Activated CD4-positive, alpha-beta T cell treated with anti-CD3 and anti-CD28 coated beads, Interleukin-2, amount 50 U/mL, for 16 hours (primary cell): ENCODE data around the gene ZBTB20.
"Not testable (repeated sequence)": the region's sequence is repeated elsewhere in the genome, so short reads cannot be mapped to it uniquely, and the experiment has no call there.

ENCODE experiments used
- DNase-seq: peaks from one replicate; pipeline ENCODE4 v3.0.0-alpha.2; 2020

ZBTB20 gene

GRCh38 chr3:115146418-115147328, at the start of gene ZBTB20:
ZBTB20 (minus strand) TSS chr3:115147288.
- peak; percentile 55 for DNase-seq

DNA sequence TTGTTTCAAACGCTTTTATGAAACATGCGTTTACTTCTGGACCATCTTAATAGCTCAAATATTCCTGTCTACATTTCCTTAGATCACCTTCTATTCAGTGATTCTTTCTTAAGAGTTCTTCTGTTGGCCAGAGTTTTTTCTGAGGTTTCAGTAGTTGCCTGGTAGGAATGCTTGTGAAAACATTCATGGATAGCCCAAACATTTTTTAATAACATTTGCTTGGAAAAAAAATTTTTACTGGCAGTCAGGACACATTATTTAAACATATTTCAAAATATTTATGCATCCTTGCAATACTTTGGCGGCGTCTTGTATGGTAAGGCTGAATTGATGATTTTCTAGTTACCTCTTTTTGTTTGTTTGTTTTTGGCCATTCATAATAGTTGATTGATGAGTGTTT, 47.4 kb upstream of the ZBTB20 start:
- DNase-seq: no peak

GRCh38 chr3:115190747-115191146, 43.7 kb upstream of the ZBTB20 start:
- no peak for DNase-seq

DNA sequence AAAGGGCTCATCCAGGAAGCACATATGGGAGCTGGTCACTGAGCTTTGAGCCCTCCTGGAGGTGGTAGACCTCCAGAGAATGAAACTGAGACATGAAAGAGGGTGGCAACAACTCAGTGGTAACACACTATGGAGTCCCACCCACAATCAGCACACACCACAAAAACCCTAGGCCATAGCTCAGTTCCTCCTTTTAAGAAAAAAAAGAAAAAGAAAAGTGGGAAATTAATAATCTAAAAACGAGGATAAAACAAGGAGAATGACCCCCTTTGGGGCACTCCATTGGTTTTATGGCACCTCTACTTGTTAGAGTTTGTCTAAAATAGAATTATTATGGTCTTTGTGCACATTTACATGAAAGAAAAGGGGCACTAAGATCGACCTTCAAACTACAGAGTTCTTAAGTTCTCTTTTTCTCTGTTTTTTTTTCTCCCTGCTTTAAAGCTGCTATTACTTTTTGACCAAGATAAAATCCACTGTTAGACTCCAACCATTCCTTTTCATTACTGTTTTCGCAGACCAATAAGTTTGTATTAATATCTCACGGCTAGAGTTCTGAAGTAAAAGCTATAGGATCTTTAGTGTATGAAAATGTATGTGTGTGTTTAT, 40.2 kb upstream of the ZBTB20 start:
- DNase-seq: no peak

DNA sequence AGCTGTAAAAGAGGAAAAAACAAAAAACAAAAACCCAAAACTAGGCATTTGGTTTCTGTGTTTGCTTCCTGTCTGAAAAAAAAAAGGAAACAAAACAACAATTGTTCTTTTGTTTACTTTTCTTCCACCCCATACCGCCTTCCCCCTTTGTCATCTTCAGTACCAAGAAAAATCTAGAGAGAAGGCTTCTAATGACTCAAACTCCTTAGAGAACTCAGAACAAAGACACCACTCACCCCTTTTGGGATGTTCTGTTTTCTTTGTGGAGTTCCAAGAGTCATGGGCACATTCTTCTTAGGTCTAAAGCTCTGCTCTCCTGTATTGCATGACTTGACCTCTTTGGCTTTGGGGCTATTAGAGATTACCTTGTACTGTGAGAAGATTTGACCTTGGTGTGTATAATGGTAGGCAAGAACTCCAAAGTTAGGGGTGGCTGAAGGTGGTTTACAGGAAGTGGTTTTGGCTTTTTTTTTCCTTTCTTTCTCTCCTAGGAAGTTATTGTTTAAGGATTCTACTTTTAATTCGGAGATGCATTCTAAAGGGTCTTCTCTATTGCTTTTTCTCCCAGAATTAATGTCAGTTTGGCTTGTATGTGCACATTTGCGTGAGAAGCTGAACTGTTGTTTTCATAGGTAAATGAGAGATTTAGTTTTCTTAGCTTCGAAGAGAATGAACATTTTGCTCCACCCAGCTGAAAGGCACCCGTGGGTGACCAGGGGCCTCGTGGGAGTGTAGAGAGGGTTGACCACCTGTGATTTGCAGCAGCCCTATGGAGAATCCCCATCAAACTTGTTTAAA, 39.5 kb upstream of the ZBTB20 start:
- DNase-seq: no peak

GRCh38 chr3:115184859-115185572, 37.9 kb upstream of the ZBTB20 start:
- not testable (repeated sequence) for DNase-seq

DNA sequence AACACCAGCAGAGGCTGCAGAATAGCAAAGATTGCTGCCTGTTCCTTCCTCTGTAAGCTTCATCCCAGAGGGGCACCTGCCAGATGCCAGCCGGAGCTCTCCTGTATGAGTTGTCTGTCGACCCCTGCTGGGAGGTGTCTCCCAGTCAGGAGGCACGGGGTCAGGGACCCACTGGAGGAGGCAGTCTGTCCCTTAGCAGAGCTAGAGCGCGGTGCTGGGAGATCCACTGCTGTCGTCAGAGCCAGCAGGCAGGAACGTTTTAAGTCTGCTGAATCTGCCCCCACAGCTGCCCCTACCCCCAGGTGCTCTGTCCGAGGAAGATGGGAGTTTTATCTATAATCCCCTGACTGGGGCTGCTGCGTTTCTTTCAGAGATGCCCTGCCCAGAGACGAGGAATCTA, 31.8 kb upstream of the ZBTB20 start:
- not testable (repeated sequence) for DNase-seq

DNA sequence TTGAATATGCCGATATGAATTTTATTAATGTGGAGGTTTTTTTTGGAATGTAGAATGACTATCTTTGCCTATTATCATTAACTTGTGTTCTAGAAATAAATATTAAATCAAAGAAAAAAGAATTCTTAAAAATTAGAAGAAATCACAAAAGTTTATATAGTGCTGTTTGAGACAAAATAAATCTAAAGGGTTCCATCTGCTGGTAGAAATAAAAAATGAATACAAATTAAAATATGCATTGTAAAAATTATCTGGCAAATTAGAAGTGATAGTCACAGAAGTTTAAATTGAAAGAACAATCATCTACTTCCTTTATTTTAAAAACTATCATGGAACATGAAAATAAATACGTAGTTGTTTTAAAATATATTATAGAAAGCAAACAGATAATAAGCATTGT, 22.7 kb upstream of the ZBTB20 start:
- no peak for DNase-seq

DNA sequence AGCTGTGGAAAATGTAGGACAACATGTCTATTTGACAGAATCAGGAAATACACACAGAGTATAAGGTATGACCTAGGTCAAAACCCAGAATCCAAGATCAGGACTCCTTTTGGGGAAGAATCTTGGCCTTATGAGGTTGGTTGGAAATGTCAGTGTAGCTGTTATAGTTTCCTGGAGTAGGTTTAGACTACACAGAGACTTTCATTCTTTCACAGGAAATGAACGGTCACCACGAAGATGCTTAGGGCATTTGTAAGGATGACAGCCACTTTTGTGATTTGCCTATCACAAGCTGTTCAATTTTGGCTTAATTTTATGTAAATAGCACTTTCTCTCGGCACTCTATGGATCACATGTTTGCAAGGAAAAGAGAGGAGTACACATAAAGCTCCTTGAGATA, 18.6 kb upstream of the ZBTB20 start:
- no peak for DNase-seq

GRCh38 chr3:115165266-115165665, 18.2 kb upstream of the ZBTB20 start:
- DNase-seq: peak; percentile 5

DNA sequence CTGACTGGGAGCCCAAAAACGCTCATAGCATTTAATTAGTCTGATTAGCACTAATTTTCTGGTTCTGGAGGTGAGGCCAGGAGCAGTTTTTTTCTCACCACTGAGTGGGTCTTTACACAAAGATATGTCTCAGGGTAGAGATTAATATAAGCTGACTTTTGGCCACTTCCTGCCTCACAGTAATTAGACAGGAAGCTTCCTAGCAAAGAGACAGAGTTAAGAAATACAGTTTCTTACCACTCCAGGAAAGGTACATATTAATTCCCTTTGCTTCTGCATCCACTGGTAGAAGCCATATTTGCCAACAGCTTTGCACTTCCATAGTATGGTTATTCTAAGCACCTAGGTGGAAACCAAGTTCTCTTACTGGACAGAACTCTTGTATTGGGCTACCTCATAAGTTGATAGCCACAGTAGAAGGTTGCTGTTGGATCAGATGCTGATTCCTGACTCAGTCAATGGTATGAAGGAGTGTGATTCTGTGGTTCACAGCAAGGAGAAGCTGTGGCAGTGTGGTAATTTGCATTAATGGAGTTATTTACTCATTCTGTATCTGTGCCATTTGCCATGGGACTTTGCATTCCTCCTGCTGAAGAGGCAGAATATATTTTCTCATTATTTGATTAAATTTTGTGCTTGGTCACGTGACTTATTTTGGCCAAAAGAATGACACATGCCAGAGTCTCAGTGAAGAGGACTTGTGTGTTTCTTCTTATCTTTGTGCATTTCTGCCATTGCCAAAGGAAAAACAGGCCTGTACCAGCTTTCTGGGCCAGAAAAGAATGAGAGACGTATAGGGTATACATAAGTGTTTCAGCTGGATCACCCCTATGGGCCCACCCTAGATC, 17.5 kb upstream of the ZBTB20 start:
- DNase-seq: no peak

DNA sequence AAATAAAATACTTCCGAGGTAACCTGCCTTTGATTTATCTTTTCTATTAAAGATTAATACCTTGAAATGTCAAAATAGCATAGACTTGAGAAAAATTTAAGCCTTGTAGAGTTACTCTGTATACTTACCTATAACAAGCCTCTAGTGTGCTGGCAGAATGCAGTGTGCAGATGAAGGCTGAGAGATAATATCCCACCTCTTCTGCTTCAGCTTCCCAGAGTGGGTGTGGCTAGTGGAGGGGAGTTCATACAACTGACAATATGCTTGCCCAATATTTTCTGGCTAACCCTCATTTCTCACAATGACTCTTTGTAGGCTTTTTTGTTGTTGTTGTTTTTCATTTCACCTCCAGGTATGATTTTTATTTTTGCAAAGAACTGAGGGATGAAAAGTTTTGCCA, 15.7 kb upstream of the ZBTB20 start:
- no peak for DNase-seq

- no peak for DNase-seq
These were observed 14.8 kb upstream of the ZBTB20 start for GRCh38 chr3:115161866-115162265.

GRCh38 chr3:115161168-115161834, 14.2 kb upstream of the ZBTB20 start:
- DNase-seq: no peak

DNA sequence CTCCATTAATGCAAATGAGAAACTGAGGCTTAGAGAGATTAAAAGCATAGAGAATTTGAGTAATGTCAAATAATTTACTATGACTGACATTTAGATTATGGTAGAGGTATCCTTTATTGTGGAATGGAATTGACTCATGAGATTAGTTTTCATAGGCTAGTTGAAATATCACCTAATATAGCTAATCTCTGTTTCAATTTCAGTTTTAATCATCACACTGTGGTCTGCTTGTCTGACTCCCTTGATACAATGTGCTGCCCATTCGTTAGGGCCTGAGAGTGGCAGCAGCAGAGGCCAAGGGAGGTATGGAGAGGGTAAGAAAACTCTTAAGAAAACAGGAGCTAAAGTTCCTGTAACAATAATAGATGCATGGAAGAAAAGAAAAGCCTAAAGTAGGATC, 13.2 kb upstream of the ZBTB20 start:
- DNase-seq: no peak

DNA sequence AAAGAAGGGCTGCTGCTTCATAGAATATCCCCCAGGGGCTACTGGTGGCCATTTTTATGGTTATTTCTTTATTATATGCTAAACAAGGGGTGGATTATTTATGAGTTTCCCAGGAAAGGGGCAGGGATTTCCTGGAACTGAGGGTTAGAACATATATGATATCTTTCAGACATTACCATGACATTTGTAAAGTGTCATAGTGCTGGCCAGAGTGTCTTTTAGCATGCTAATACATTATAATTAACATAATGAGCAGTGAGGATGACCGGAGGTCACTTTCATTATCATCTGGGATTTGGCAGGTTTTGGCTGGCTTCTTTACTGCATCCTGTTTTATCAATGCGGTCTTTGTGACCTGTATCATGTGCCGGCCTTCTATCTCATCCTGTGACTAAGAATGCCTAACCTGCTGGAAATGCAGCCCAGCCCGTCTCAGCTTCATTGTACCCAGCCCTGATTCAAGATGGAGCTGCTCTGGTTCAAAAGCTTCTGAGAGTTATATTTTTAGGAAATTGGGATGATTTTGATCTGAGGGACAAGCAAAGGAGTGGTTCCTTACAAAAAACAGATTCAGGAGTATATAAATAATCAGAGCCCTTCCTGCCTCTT, 9.1 kb upstream of the ZBTB20 start:
- DNase-seq: no peak

- DNase-seq: no peak
These were observed 7.5 kb upstream of the ZBTB20 start for GRCh38 chr3:115154611-115155010.

- no peak for DNase-seq
These were observed 4.8 kb upstream of the ZBTB20 start for GRCh38 chr3:115151921-115152320.

DNA sequence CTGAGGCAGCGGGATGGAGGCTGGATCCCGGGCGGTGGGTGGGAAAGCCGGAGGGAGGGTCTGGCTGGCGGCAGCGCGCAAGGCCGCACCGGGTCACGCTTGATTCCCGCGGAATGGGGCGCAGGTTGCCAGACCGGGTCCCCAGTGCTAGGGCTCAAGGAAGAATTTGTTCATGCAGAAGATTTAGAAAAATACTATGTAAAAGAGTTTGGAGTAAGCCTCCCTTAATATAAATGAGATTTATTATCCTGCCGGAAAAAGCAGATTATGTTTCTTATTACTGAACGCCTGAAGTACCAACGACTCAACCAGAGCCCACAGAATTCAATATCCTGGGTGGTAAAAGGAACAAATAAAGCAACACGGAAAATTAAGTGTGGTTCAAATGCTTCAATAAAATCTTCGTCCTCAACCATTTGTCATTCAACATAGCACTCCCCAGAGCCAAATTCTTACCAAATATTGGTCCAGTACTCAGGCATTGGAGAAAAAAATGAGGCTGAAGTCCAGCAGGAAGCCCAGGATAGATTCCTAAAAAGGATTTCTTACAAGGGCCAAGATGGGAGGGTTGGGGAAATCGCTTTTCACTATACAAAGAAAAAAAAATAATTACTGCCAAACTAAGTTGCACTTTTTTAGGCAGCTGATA, 1.2 kb upstream of the ZBTB20 start:
- DNase-seq: no peak
